ELR (cell line): ENCODE data around the gene KRTAP5-4.
"Not testable (repeated sequence)": the region's sequence is repeated elsewhere in the genome, so short reads cannot be mapped to it uniquely, and the experiment has no call there.

ENCODE experiments used
- DNase-seq: peaks from one replicate; pipeline ENCODE4 v3.0.0-alpha.2; 2015; ENCODE audit warnings: low read depth

The KRTAP5-4 gene

GRCh38 chr11:1622086-1622485, at the start of gene KRTAP5-4:
Gene KRTAP5-4 (minus strand): TSS chr11:1622138. CDS start chr11:1622093, 45 bp downstream.
- DNase-seq, result no peak

- no peak for DNase-seq
Observed at GRCh38 chr11:1671658-1672057, 49.7 kb upstream of the KRTAP5-4 start.

DNA sequence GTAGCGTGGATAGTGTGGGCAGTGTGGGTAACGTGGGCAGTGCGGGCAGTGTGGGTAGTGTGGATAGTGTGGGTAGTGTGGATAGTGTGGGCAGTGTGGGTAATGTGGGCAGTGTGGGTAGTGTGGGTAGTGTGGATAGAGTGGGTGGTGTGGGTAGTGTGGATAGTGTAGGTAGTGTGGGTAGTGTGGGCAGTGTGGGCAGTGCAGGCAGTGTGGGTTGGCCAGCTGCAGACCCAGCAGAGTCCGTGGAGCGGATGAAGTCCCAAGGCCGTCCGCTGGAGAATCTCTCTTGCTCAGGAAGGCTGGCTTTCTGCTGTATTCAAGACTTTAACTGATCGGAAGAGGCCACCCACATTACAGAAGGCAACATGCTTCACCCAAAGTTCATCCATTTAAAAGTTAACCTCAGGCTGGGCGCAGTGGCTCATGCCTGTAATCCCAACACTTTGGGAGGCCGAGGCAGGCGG, 49.0 kb upstream of the KRTAP5-4 start:
- DNase-seq, result no peak

GRCh38 chr11:1670457-1670856, 48.5 kb upstream of the KRTAP5-4 start:
- DNase-seq, result not testable (repeated sequence)

DNA sequence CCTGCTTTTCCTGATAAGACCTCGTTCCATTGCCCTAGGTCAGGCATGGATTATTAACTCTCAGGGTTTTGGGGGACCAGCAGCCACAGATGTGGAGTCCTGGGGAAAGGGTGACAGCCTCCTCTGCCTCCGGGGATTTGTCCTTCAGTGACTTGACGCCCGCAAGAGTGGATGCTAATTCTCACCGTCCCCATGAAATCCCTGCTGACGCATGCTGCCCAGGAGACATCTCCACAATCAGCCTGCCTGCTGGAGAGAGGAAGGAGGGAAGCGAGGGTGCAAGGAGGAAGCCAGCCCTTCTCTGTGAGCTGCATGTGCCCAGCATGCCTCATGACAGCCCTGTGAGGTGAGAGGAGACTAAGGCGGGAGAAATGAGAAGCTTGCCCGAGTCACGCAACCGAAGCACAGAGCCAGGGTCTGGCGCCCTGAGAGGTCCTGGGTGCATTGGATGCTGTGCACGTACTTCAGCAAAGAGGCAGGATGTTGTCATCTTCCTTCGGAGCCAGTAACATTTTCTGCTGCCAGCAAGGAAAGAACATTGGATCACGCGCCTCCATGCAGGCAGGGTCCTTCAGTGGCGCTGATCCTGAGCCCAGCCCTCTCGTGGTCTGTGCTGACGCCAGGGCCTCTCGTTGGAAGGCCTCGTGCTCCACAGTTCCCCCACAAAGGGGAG, 47.7 kb upstream of the KRTAP5-4 start:
- no peak for DNase-seq

GRCh38 chr11:1668911-1669473, 47.1 kb upstream of the KRTAP5-4 start:
- DNase-seq, result no peak

DNA sequence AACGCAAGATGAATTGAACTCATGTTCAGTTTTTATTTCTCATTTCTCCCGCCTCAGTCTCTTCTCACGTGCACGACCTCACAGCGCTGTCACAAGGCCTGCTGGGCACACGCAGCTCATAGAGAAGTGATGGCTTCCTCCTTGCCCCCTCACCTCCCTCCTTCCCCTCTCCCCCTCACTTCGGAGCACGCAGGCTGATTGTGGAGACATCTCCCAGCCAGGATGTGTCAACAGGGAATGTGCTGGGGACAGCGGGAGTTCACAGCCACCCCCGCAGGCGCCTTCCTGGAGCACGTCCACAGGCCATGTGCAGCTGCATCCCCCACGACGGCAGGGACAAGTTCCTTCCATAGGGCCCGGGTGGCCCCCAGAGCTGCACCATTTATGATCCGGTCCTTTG, 46.0 kb upstream of the KRTAP5-4 start:
- DNase-seq, result no peak

GRCh38 chr11:1667121-1667850, 45.3 kb upstream of the KRTAP5-4 start:
- DNase-seq, result no peak

DNA sequence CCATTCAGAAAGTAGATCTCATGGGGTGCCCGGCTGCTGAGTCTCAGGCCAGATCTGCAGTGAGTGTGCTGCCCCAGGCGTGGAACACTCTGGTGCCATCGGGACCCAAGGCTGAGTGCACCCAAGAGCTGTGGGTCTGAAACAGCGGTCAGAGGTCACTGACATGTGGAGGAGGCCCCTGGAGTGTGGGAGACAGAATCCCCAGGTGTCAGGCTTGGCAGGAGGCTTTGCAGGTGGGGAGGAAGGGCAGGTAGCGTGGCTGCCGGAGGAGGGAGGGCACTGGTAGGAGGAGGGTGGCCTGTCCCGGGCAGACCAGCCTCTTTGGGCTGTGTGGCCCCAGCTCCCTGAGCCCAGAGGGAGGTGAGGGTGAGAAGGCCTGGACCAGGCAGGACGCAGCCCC, 43.4 kb upstream of the KRTAP5-4 start:
- DNase-seq, result no peak

GRCh38 chr11:1662699-1663283, 40.9 kb upstream of the KRTAP5-4 start:
- DNase-seq, result not testable (repeated sequence)

- DNase-seq, result not testable (repeated sequence)
Observed at GRCh38 chr11:1661454-1662269, 39.7 kb upstream of the KRTAP5-4 start.

DNA sequence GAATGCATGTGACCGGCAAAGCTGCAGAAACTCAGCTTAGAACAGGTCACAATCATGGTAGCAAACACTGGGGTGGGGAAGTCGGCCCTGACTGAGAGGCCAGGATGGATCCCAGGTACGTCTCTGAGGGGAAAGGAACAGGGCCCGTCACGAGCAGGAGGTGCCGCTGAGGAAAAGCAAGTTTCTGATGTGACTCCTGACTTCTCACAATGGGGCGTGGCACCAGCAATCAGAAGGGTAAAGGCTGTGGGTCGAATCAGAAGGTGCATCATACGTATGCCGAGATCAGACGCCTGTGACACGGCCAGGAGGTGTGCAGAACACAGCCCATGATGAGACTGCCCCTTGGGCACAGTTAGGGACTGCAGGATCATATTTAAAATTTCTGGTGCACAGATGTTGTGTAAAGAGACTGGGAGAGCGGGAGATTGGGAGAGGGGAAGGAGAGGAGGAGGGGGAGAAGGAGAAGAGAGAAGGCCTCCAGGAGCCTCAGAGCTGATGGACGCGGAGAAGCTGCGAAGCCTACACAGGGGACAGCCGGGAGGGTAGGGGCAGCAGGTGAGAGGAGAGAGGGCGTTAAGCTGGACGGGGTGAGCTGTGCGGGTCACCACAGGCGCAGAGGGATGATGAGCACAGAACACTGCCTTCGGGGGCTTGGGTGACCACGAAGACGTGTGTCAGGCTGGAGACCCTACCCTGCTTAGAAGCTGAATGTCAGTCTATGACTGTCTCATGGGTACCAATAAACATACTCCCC, 38.4 kb upstream of the KRTAP5-4 start:
- DNase-seq, result no peak

- no peak for DNase-seq
Observed at GRCh38 chr11:1659506-1659905, 37.6 kb upstream of the KRTAP5-4 start.

GRCh38 chr11:1656670-1657069, 34.7 kb upstream of the KRTAP5-4 start:
- no peak for DNase-seq

GRCh38 chr11:1656061-1656441, 34.1 kb upstream of the KRTAP5-4 start:
- no peak for DNase-seq

GRCh38 chr11:1655168-1656060, 33.5 kb upstream of the KRTAP5-4 start:
- DNase-seq, result no peak

DNA sequence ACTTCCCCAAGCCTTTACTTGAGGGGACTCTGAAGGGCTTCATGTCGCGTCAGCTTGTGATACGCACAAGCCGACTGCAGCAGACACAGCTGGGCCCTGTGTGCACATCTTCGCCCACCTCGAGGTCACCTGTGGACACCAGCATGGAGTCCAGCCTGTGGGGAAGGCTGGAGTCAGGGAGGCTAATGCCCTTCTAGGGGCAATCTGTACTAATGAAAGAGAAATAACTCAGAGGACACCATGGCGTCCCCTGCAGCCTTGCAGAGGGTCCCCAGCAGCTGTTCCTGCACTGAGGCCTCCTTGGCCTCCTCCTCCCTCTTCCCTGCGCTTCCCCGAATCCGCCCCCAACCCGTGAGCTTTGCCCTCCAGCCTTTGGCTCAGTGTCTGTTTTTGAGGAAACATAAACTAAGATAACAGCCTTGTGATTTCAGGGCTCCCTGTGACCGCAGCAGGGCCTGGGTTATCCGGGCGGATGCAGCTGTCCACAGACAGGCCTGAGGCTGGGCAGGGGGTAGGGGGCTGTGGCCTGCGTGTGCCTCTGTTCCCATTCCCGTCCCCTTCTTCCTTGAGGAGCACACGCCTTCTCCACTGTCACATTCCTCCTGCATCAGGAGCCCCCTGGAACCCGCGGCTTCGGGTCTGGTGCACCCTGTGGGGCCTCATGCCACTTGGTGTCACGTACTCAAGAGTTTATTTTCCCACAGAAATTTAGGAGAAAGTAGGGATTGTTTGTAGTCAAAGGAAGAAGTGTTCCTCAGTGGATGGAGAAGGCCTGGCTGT, 32.6 kb upstream of the KRTAP5-4 start:
- DNase-seq, result no peak

GRCh38 chr11:1653541-1654387, 31.8 kb upstream of the KRTAP5-4 start:
- no peak for DNase-seq
